ENCODE data around the gene ENPEP.
"Not testable (repeated sequence)": the region's sequence is repeated elsewhere in the genome, so short reads cannot be mapped to it uniquely, and the experiment has no call there.

The ENPEP gene

GRCh38 chr4:110475881-110476818 lies at the start of gene ENPEP:
Gene ENPEP, plus strand, starts transcription at chr4:110476155. Its CDS starts 260 bp downstream, at chr4:110476415.
- no peak for DNase-seq

- not testable (repeated sequence) for DNase-seq
Observed at GRCh38 chr4:110431805-110432204, 44.1 kb upstream of the ENPEP start.

- not testable (repeated sequence) for DNase-seq
Observed at GRCh38 chr4:110437292-110437691, 38.7 kb upstream of the ENPEP start.

GRCh38 chr4:110439209-110439608 lies 36.7 kb upstream of the ENPEP start:
- not testable (repeated sequence) for DNase-seq

GRCh38 chr4:110442309-110442708 lies 33.6 kb upstream of the ENPEP start:
- DNase-seq: no peak

- no peak for DNase-seq
Observed at GRCh38 chr4:110442788-110443187, 33.2 kb upstream of the ENPEP start.

GRCh38 chr4:110449947-110450346 lies 26.0 kb upstream of the ENPEP start:
- no peak for DNase-seq

GRCh38 chr4:110452546-110452945 lies 23.4 kb upstream of the ENPEP start:
- no peak for DNase-seq

GRCh38 chr4:110454441-110454840 lies 21.5 kb upstream of the ENPEP start:
- no peak for DNase-seq

- DNase-seq: no peak
Observed at GRCh38 chr4:110458494-110459266, 17.3 kb upstream of the ENPEP start.

GRCh38 chr4:110460074-110460746 lies 15.7 kb upstream of the ENPEP start:
- no peak for DNase-seq

- DNase-seq: no peak
Observed at GRCh38 chr4:110467400-110467799, 8.6 kb upstream of the ENPEP start.

- no peak for DNase-seq
Observed at GRCh38 chr4:110472583-110473329, 3.2 kb upstream of the ENPEP start.

- no peak for DNase-seq
Observed at GRCh38 chr4:110474481-110474880, 1.5 kb upstream of the ENPEP start.

- not testable (repeated sequence) for DNase-seq
Observed at GRCh38 chr4:110475080-110475479, 875 bp upstream of the ENPEP start.

- no peak for DNase-seq
Observed at GRCh38 chr4:110477836-110478235, 1.9 kb downstream of the ENPEP start.

- DNase-seq: peak; percentile 14
Observed at GRCh38 chr4:110480031-110480549, 4.1 kb downstream of the ENPEP start.

- DNase-seq: no peak
Observed at GRCh38 chr4:110480746-110481271, 4.9 kb downstream of the ENPEP start.

GRCh38 chr4:110483516-110483915 lies 7.6 kb downstream of the ENPEP start:
- no peak for DNase-seq

GRCh38 chr4:110484029-110484428 lies 8.1 kb downstream of the ENPEP start:
- DNase-seq: peak; percentile 12

GRCh38 chr4:110484767-110485166 lies 8.8 kb downstream of the ENPEP start:
- no peak for DNase-seq

- DNase-seq: no peak
Observed at GRCh38 chr4:110485452-110485851, 9.5 kb downstream of the ENPEP start.

Data from hematopoietic multipotent progenitor cell treated with erythropoietin and hydrocortisone succinate and interleukin-3 and kit ligand, for 6 days (in vitro differentiated cells).